ENCODE results near the gene ADCY10. TPM values are rescaled to one million over a fixed set of nuclear protein-coding genes. Genes with fewer than 3 reads are reported as not detected.

The ADCY10 gene
- total and polyA plus RNA-seq, 2 experiments from 2014 or later, result 0.93 to 1.5 TPM

- Histone ChIP-seq H3K4me1 (ENCODE audit: insufficient read depth) (peaks cover 31% of the 10 kb centered on the region), H3K36me3 (replicated peaks; ENCODE audit: insufficient read depth, low read depth) (no peaks in the 10 kb centered on the region), H3K27ac (peak overlapping the region; percentile 38), H3K9me3 (ENCODE audit: low read depth) (no peaks in the 10 kb centered on the region), H3K4me2 (no peak overlapping the region), H3K9me2 (replicated peaks; ENCODE audit: insufficient read depth) (no peaks in the 10 kb centered on the region), H3K4me3 (no peak overlapping the region), H2AFZ (no peak overlapping the region), H4K20me1 (ENCODE audit: insufficient read depth, poor library complexity, severe bottlenecking) (no peaks in the 10 kb centered on the region), H3K27me3 (no peaks in the 10 kb centered on the region), H3K79me2 (no peaks in the 10 kb centered on the region)
- DNase-seq (ENCODE audit: low spot score), result no peak
- 75% methylated on average over 10 of the region's 10 CpGs for WGBS (ENCODE audit: low lambda C conversion rate, missing lambda C conversion rate)
- TF ChIP-seq EZH2phosphoT487 (IDR thresholded peaks at IDR 0.05; ENCODE audit: low read depth, severe bottlenecking, unreplicated experiment) (no peak), EZH2 (IDR thresholded peaks at IDR 0.05; ENCODE audit: borderline replicate concordance) (no peak), CTCF (IDR thresholded peaks at IDR 0.05; ENCODE audit: poor library complexity) (no peak)
Measured at GRCh38 chr1:167795810-167796740, 117.9 kb downstream of the ADCY10 start.

GRCh38 chr1:167794043-167794442 is 119.9 kb downstream of the ADCY10 start:
- WGBS (ENCODE audit: low lambda C conversion rate, missing lambda C conversion rate), result 100% methylated on average over 1 of the region's 1 CpG

GRCh38 chr1:167792188-167792565 is 121.8 kb downstream of the ADCY10 start:
- Histone ChIP-seq H4K20me1 (ENCODE audit: insufficient read depth, poor library complexity, severe bottlenecking) (no peaks in the 10 kb centered on the region), H3K4me3 (no peak overlapping the region), H3K36me3 (replicated peaks; ENCODE audit: insufficient read depth, low read depth) (peaks cover 3% of the 10 kb centered on the region), H3K27ac (no peak overlapping the region), H3K4me2 (no peak overlapping the region), H3K79me2 (no peaks in the 10 kb centered on the region), H3K9me3 (ENCODE audit: low read depth) (no peaks in the 10 kb centered on the region), H3K9me2 (replicated peaks; ENCODE audit: insufficient read depth) (no peaks in the 10 kb centered on the region), H3K4me1 (ENCODE audit: insufficient read depth) (peaks cover 9% of the 10 kb centered on the region), H2AFZ (no peak overlapping the region), H3K27me3 (no peaks in the 10 kb centered on the region)
- DNase-seq (ENCODE audit: low spot score), result no peak
- WGBS (ENCODE audit: low lambda C conversion rate, missing lambda C conversion rate), result 94% methylated on average over 4 of the region's 4 CpGs
- TF ChIP-seq EZH2phosphoT487 (IDR thresholded peaks at IDR 0.05; ENCODE audit: low read depth, severe bottlenecking, unreplicated experiment), result no peak
- TF ChIP-seq EZH2 (IDR thresholded peaks at IDR 0.05; ENCODE audit: borderline replicate concordance), result no peak
- no peak for TF ChIP-seq CTCF (IDR thresholded peaks at IDR 0.05; ENCODE audit: poor library complexity)

More at GRCh38 chr1:167794043-167794442, 119.9 kb downstream of the ADCY10 start:
- H3K4me2 ChIP-seq, result no peak overlapping the region
- H3K27me3 ChIP-seq, result no peaks in the 10 kb centered on the region
- H4K20me1 ChIP-seq (ENCODE audit: insufficient read depth, poor library complexity, severe bottlenecking), result no peaks in the 10 kb centered on the region
- no peaks in the 10 kb centered on the region for H3K36me3 ChIP-seq (replicated peaks; ENCODE audit: insufficient read depth, low read depth)
- no peak overlapping the region for H3K4me3 ChIP-seq
- H3K4me1 ChIP-seq (ENCODE audit: insufficient read depth), result peaks cover 17% of the 10 kb centered on the region
- no peaks in the 10 kb centered on the region for H3K9me3 ChIP-seq (ENCODE audit: low read depth)
- no peak for DNase-seq (ENCODE audit: low spot score)
- no peak for TF ChIP-seq EZH2phosphoT487 (IDR thresholded peaks at IDR 0.05; ENCODE audit: low read depth, severe bottlenecking, unreplicated experiment)
- TF ChIP-seq EZH2 (IDR thresholded peaks at IDR 0.05; ENCODE audit: borderline replicate concordance), result no peak
- TF ChIP-seq CTCF (IDR thresholded peaks at IDR 0.05; ENCODE audit: poor library complexity), result no peak
- no peaks in the 10 kb centered on the region for H3K9me2 ChIP-seq (replicated peaks; ENCODE audit: insufficient read depth)
- H2AFZ ChIP-seq, result no peak overlapping the region
- no peak overlapping the region for H3K27ac ChIP-seq
- no peaks in the 10 kb centered on the region for H3K79me2 ChIP-seq

Measured in hepatocyte (in vitro differentiated cells).